Gastroesophageal sphincter (tissue), 3 donors: ENCODE data around the gene STX7.

Experiments used
- CTCF ChIP-seq, 4 experiments: fragments of 200-600 bp in 2 of 4; fragments of 450-650 bp in 2 of 4; sonication (generic) in 1 of 4; IDR thresholded peaks; one replicate each; pipeline ENCODE4 v1.5.1; 2017 to 2019; ENCODE audit warnings: antibody characterized with exemption in 4 of 4, mild to moderate bottlenecking in 2 of 4, moderate library complexity in 2 of 4
- EP300 ChIP-seq: sonication (generic); formaldehyde crosslinking; IDR thresholded peaks from one replicate; pipeline ENCODE4 v1.6.1; 2017; ENCODE audit warnings: antibody characterized with exemption, mild to moderate bottlenecking
- POLR2AphosphoS5 ChIP-seq: sonication (generic); formaldehyde crosslinking; IDR thresholded peaks from one replicate; pipeline ENCODE4 v1.6.1; 2017; ENCODE audit warnings: antibody characterized with exemption

GRCh38 chr6:132446141-132446854 is 66.6 kb downstream of the STX7 start:
- TF ChIP-seq CTCF (IDR thresholded peaks at IDR 0.05) (no peak), POLR2AphosphoS5 (no peak), EP300 (no peak)
